Measurements from ENCODE around the gene TNXB. TPM values are rescaled to one million over a fixed set of nuclear protein-coding genes. Genes with fewer than 3 reads are reported as not detected.

Gene TNXB
- total and polyA plus RNA-seq, 8 donors = 15.1 to 408 (median 44.6) TPM

DNA sequence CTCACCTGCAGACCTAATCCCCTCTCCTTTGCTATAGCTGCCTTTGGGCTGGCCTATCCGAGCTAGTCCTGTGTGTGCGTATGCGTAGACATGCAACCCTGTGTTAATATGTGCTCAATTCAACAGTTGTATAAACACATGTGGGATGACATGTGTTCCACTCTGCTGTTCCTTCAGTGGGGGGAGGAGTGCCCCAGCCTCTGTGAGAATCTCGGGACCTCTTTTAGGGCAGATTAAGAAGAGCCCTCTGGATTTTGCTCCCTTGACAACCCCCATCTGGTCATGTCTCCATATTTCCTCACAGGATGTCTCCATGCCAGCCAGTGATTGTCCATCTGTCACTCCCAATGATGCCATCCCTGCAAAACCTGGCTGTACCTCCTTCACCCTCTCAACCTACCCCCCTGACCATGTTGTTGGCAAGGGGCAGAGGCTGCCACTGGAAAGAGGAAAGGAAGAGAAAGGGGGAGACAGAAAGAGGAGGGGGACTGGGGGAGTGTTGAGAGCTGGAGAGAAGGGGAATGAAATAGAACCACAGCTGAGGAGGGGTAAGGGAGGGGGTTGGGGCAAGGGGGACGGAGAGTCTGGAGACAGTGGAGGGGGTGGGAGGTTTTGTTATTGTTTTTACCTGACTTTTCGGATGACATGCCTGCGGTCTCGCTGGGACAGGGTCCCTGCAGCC lies 42.2 kb upstream of the TNXB start:
- Histone ChIP-seq H3K27me3 (peaks cover 0 to 34% (median 0%) of the 10 kb centered on the region in 3 donors), H3K36me3 (peaks cover 3 to 21% (median 13%) of the 10 kb centered on the region in 4 donors), H3K4me1 (peaks cover 37 to 71% (median 63%) of the 10 kb centered on the region in 4 donors), H3K27ac (peak overlapping the region in 4 of 5 donors; percentile 88 to 94 (median 94)), H3K9me3 (no peaks in the 10 kb centered on the region), H3K4me3 (peak overlapping the region; percentile 59 to 87 (median 78))
- 43 to 69% (median 61%) methylated on average over 6 to 8 of the region's 8 CpGs for WGBS, 5 donors
- intact Hi-C loops (cut with DNase I; ENCODE audit: low total_unique reads) = loop anchor here (5.0 kb wide), 1 partner anchor 34 kb away; no protein-coding TSS in a partner anchor
- TF ChIP-seq POLR2A (IDR thresholded peaks at IDR 0.05) (no peak), EP300 (IDR thresholded peaks at IDR 0.05) (no peak), POLR2AphosphoS5 (IDR thresholded peaks at IDR 0.05) (no peak)
- TF ChIP-seq, protein P1, sequence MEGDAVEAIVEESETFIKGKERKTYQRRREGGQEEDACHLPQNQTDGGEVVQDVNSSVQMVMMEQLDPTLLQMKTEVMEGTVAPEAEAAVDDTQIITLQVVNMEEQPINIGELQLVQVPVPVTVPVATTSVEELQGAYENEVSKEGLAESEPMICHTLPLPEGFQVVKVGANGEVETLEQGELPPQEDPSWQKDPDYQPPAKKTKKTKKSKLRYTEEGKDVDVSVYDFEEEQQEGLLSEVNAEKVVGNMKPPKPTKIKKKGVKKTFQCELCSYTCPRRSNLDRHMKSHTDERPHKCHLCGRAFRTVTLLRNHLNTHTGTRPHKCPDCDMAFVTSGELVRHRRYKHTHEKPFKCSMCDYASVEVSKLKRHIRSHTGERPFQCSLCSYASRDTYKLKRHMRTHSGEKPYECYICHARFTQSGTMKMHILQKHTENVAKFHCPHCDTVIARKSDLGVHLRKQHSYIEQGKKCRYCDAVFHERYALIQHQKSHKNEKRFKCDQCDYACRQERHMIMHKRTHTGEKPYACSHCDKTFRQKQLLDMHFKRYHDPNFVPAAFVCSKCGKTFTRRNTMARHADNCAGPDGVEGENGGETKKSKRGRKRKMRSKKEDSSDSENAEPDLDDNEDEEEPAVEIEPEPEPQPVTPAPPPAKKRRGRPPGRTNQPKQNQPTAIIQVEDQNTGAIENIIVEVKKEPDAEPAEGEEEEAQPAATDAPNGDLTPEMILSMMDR (IDR thresholded peaks at IDR 0.05) = no peak
- DNase-seq = peak in 1 of 2 donors; percentile 38

DNA sequence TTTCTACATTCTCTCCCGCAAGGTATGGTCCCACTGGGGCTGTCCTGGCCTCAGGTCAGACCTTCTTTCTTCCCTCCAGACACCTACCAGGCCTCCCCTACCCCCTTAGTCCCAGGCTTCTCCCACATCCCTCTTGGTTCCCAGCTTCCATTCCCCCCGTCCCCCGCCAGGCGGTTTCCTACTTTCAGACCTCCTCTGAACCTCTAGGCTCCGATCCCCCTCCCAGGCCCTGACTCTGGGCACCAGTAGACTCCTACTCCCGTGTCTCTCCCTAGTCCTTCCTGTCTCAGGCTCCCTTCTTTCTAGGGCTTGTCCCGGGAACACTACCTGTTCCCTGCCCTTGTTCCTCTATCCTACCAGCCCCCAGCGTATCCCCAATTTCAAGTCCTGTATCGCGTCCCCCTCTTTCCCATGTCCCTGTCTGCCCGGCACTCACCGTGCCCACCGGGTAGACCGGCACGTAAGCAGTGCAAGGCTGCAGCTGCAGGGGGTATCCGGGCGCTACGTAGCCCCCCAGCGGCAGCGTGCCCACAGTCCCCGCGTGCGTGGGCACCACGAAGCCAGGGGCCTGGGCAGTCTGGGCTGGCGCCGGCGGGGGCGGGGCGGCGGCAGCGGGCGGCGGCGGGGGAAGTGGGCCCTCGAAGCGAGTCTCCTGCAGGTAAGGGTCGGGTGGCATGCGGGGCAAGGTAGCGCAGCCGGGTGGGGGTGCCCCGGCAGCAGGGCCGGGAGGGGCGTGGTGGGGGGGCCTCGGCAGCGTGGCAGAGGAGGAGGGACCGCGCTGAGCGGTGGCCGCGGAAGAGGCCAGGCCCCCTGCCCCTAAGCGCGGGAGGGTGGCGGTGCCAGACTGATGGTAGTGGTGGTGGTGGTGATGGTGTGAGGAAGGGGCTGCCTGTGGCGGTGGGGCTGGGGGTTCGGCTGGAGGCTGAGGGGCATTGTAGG lies 41.1 kb upstream of the TNXB start:
- peaks cover 0 to 13% (median 5%) of the 10 kb centered on the region in 4 donors for H3K36me3 ChIP-seq
- peaks cover 0 to 34% (median 0%) of the 10 kb centered on the region in 3 donors for H3K27me3 ChIP-seq
- WGBS, 5 donors = 52 to 63% (median 59%) methylated on average over 40 to 55 of the region's 55 CpGs
- TF ChIP-seq POLR2AphosphoS5 (IDR thresholded peaks at IDR 0.05) (no peak), POLR2A (IDR thresholded peaks at IDR 0.05) (no peak), EP300 (IDR thresholded peaks at IDR 0.05) (no peak)
- TF ChIP-seq, protein P1 (IDR thresholded peaks at IDR 0.05) = no peak
- H3K27ac ChIP-seq = peak overlapping the region in 3 of 5 donors; percentile 5 to 94 (median 93)
- no peaks in the 10 kb centered on the region for H3K9me3 ChIP-seq
- peak overlapping the region; percentile 59 to 87 (median 78) for H3K4me3 ChIP-seq
- intact Hi-C loops (cut with DNase I; ENCODE audit: low total_unique reads) = loop anchor here (5.0 kb wide), 1 partner anchor 33 kb away; no protein-coding TSS in a partner anchor
- H3K4me1 ChIP-seq = peaks cover 27 to 60% (median 52%) of the 10 kb centered on the region in 4 donors
- DNase-seq = no peak

DNA sequence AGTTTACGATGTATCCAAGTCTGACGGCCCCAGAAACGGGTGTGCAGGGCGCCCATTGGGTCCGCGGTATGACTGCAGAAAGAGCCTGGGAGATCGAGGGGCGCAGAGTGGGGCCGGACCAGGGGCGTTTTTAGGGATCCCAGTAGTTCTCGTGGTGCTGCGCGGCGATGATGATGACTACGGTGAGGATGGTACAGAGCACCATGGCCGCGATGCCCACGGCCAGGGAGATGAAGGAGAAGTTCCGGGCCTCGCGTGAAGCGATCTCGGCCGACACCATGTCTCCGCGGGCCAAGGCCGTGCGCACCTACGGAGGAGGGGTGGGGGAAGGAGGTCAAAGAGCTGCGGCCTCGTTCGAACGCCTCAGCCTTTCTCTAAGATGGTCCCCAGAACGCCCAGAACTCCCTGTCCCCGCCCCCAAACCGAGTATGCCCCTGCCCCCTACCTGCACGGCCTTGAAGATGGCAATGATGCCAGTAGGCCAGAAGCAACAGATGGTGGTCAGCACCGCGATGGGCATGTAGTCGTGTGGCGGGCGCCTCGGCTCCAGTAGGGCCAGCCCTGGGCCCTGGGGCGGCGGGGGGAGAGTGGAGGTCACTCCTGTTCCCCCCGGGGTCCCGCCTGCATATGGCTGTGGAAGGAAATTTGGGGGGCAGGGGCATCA lies 40.1 kb upstream of the TNXB start:
- peak in 1 of 2 donors; percentile 17 for DNase-seq
- H3K27ac ChIP-seq = no peak overlapping the region
- WGBS, 5 donors = 52 to 65% (median 57%) methylated on average over 38 to 47 of the region's 47 CpGs
- peaks cover 0 to 13% (median 5%) of the 10 kb centered on the region in 4 donors for H3K36me3 ChIP-seq
- no peaks in the 10 kb centered on the region for H3K9me3 ChIP-seq
- no peak for TF ChIP-seq EP300 (IDR thresholded peaks at IDR 0.05)
- no peak for TF ChIP-seq POLR2AphosphoS5 (IDR thresholded peaks at IDR 0.05)
- no peak for TF ChIP-seq POLR2A (IDR thresholded peaks at IDR 0.05)
- TF ChIP-seq, protein P1 (IDR thresholded peaks at IDR 0.05) = no peak
- intact Hi-C loops (cut with DNase I; ENCODE audit: low total_unique reads) = no loop called here
- H3K27me3 ChIP-seq = peaks cover 0 to 34% (median 0%) of the 10 kb centered on the region in 3 donors
- peaks cover 22 to 57% (median 45%) of the 10 kb centered on the region in 4 donors for H3K4me1 ChIP-seq
- peak overlapping the region; percentile 32 to 44 (median 40) for H3K4me3 ChIP-seq
